Mesenchymal stem cell (in vitro differentiated cells and primary cell): ENCODE data around the gene NCOA7.

Experiments used
- DNase-seq: peaks from one replicate; pipeline ENCODE4 v3.0.0-alpha.2; 2013
- H2AFZ ChIP-seq: one replicate; pipeline ENCODE4 v1.6.1; 2013; ENCODE audit warnings: low read depth, mild to moderate bottlenecking, control low read depth, inconsistent platforms, low read length, moderate library complexity
- H2AK5ac ChIP-seq: 2 replicates; pipeline ENCODE4 v1.6.1; 2013; ENCODE audit warnings: low read length, moderate library complexity, mild to moderate bottlenecking, inconsistent platforms; ENCODE audit not compliant: severe bottlenecking
- H2BK120ac ChIP-seq: one replicate; pipeline ENCODE4 v1.6.1; 2013; ENCODE audit warnings: low read depth, mild to moderate bottlenecking, inconsistent platforms, low read length, moderate library complexity
- H2BK12ac ChIP-seq, 2 experiments: one replicate each; pipeline ENCODE4 v1.6.1; 2013; ENCODE audit warnings: inconsistent platforms in 2 of 2, low read length in 2 of 2, mild to moderate bottlenecking in 2 of 2, moderate library complexity in 2 of 2, control low read depth in 1 of 2
- H2BK15ac ChIP-seq: one replicate; pipeline ENCODE4 v1.6.1; 2013; ENCODE audit warnings: mild to moderate bottlenecking, low read depth, inconsistent platforms; ENCODE audit not compliant: poor library complexity, severe bottlenecking
- H2BK5ac ChIP-seq: 2 replicates; pipeline ENCODE4 v1.6.1; 2013; ENCODE audit warnings: low read depth, mild to moderate bottlenecking, low read length, control low read depth, inconsistent platforms; ENCODE audit not compliant: poor library complexity, severe bottlenecking
- H3K14ac ChIP-seq, 2 experiments: one replicate each; pipeline ENCODE4 v1.6.1; 2013; ENCODE audit warnings: inconsistent platforms in 2 of 2, low read length in 2 of 2, control low read depth in 1 of 2, mild to moderate bottlenecking in 1 of 2, moderate library complexity in 1 of 2
- H3K18ac ChIP-seq, 2 experiments: one replicate each; pipeline ENCODE4 v1.6.1; 2013; ENCODE audit warnings: inconsistent platforms in 2 of 2, low read length in 2 of 2, control low read depth in 1 of 2, low read depth in 1 of 2, mild to moderate bottlenecking in 1 of 2
- H3K23ac ChIP-seq, 2 experiments: one replicate each; pipeline ENCODE4 v1.6.1; 2013; ENCODE audit warnings: inconsistent platforms in 2 of 2, low read length in 2 of 2, mild to moderate bottlenecking in 2 of 2, moderate library complexity in 2 of 2, control low read depth in 1 of 2
- H3K27ac ChIP-seq: 2 replicates; pipeline ENCODE4 v1.5.1; 2013; ENCODE audit warnings: mild to moderate bottlenecking, moderate library complexity, low read length, control low read depth, inconsistent platforms; ENCODE audit not compliant: poor library complexity, severe bottlenecking
- H3K27me3 ChIP-seq, 2 experiments: 2 replicates each; pipeline versions ENCODE4 v1.6.1 to v1.7.0; 2013; ENCODE audit warnings: low read length in 2 of 2, mild to moderate bottlenecking in 2 of 2, moderate library complexity in 2 of 2, control low read depth in 1 of 2, inconsistent platforms in 1 of 2; ENCODE audit not compliant: control insufficient read depth in 1 of 2, insufficient read depth in 1 of 2
- H3K36me3 ChIP-seq, 2 experiments: 2 replicates each; pipeline versions ENCODE4 v1.6.1 to v1.7.0; 2013; ENCODE audit warnings: low read length in 2 of 2, control low read depth in 1 of 2, inconsistent platforms in 1 of 2, low read depth in 1 of 2, mild to moderate bottlenecking in 1 of 2; ENCODE audit not compliant: insufficient read depth in 2 of 2, control insufficient read depth in 1 of 2
- H3K4ac ChIP-seq, 2 experiments: one replicate each; pipeline ENCODE4 v1.6.1; 2013; ENCODE audit warnings: inconsistent platforms in 2 of 2, low read length in 2 of 2, mild to moderate bottlenecking in 2 of 2, moderate library complexity in 2 of 2, control low read depth in 1 of 2, low read depth in 1 of 2
- H3K4me1 ChIP-seq: 2 replicates; pipeline ENCODE4 v1.6.1; 2013; ENCODE audit warnings: low read depth, low read length, control low read depth; ENCODE audit not compliant: control insufficient read depth, insufficient read depth
- H3K4me2 ChIP-seq: 2 replicates; pipeline ENCODE4 v1.6.1; 2013; ENCODE audit warnings: low read length, mild to moderate bottlenecking, inconsistent platforms; ENCODE audit not compliant: poor library complexity, severe bottlenecking
- H3K4me3 ChIP-seq, 2 experiments: 2 replicates each; pipeline versions ENCODE4 v1.5.1 to v1.7.0; 2013; ENCODE audit warnings: low read length in 2 of 2, mild to moderate bottlenecking in 2 of 2, control low read depth in 1 of 2, low read depth in 1 of 2; ENCODE audit not compliant: insufficient read depth in 1 of 2
- H3K79me1 ChIP-seq: replicated peaks from 2 replicates; pipeline ENCODE4 v1.6.1; 2013; ENCODE audit warnings: mild to moderate bottlenecking, control low read depth, low read length, inconsistent platforms; ENCODE audit not compliant: poor library complexity, severe bottlenecking
- H3K9ac ChIP-seq: 2 replicates; pipeline ENCODE4 v1.7.0; 2013; ENCODE audit warnings: mild to moderate bottlenecking, low read length, moderate library complexity
- H3K9me3 ChIP-seq: 2 replicates; pipeline ENCODE4 v1.7.0; 2013; ENCODE audit warnings: mild to moderate bottlenecking, low read length; ENCODE audit not compliant: control insufficient read depth
- H4K8ac ChIP-seq: one replicate; pipeline ENCODE4 v1.6.1; 2013; ENCODE audit warnings: inconsistent platforms, mild to moderate bottlenecking, low read length, moderate library complexity
- H4K91ac ChIP-seq: one replicate; pipeline ENCODE4 v1.6.1; 2013; ENCODE audit warnings: mild to moderate bottlenecking, low read length, inconsistent platforms
- WGBS: methylation state at CpG from one replicate; pipeline ENCODE4 v1.1.7; 2013; ENCODE audit warnings: mixed read lengths; 5-methylcytosine and 5-hydroxymethylcytosine counted together

Gene NCOA7

DNA sequence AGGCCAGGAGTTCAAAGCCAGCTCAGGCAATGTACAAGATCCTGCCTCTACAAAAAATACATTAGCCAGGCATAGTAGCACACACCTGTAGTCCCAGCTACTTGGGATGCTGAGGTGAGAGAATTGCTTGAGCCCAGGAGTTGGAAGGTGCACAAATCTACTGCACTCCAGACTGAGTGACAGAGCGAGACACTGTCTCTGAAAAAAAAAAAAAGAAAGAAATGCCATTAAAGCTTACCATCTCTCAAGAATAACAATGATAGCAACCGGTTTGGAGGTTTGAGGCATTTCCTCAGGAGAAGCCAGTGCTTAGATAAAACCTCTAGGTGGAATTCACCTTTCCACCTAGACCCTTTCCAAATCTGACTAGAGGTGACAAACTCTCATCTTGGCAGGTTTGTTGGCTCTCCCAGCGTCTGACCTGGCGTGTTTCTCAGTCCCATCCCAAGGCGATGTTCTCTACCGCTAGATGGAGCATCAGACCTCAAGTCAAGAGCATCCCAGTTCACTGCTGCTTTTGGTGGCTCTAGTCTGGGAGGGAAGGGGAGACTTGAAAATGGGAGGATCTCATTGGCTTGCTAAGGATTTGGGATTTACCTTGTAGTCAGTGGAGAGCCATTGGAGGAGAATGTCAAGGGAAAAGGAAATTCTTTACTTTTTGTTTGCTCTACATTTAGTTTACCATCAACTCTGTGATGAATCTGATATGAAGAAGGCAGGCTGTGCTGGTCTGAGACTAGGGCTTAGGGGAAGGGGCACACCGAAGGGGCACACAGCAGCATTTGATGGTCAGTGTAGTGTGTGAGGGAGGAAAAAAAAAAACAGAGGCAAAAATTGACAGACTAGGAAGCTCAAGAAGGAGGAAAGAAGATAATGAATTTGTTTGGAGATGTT lies 67.9 kb downstream of the NCOA7 start:
- Histone ChIP-seq H2AK5ac (no peak overlapping the region), H3K4ac (no peak overlapping the region), H4K91ac (no peak overlapping the region), H2BK5ac (no peak overlapping the region), H3K27me3 (no peaks in the 10 kb centered on the region), H3K79me1 (no peaks in the 10 kb centered on the region), H3K4me3 (no peak overlapping the region), H3K9me3 (no peaks in the 10 kb centered on the region), H3K9ac (no peak overlapping the region), H3K4me2 (no peak overlapping the region), H3K4me1 (no peaks in the 10 kb centered on the region), H3K18ac (no peak overlapping the region), H3K14ac (no peak overlapping the region), H3K27ac (no peak overlapping the region), H2BK15ac (no peak overlapping the region), H2BK120ac (no peak overlapping the region), H2AFZ (no peak overlapping the region), H3K23ac (no peak overlapping the region), H4K8ac (no peak overlapping the region), H3K36me3 (peaks cover 0 to 5% of the 10 kb centered on the region in 2 experiments), H2BK12ac (no peak overlapping the region)
- 18% methylated on average over 6 of the region's 7 CpGs for WGBS
- DNase-seq: peak; percentile 83

DNA sequence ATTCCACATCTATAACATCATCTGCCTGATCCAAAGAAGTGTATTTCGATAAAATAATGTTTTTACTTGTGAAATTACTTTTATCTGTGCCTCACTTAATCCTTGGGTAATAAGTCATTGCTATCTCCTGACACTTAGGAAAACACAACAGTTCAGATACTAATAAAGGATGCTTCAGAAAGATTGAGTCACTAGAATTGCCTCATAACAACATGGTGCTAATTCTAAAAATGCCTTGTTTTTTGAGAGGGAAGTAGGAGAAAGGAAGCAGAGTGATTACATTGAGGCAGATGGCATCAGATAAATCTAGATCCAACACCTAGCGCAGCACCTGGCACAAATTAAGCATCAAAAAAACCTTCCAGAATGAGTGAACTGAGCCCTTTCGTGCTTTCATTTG lies 69.0 kb downstream of the NCOA7 start:
- H3K36me3 ChIP-seq: peaks cover 0 to 5% of the 10 kb centered on the region in 2 experiments
- WGBS: no CpG with 5 or more reads among the region's 3 CpGs
- no peaks in the 10 kb centered on the region for H3K9me3 ChIP-seq
- DNase-seq: peak; percentile 62
- H3K27me3 ChIP-seq: no peaks in the 10 kb centered on the region
- no peak overlapping the region for H4K8ac ChIP-seq
- no peak overlapping the region for H2BK15ac ChIP-seq
- H3K27ac ChIP-seq: no peak overlapping the region
- H3K4me2 ChIP-seq: no peak overlapping the region
- no peak overlapping the region for H2AFZ ChIP-seq
- no peak overlapping the region for H3K14ac ChIP-seq
- peak overlapping the region; percentile 49 for H3K9ac ChIP-seq
- H3K18ac ChIP-seq: no peak overlapping the region
- no peak overlapping the region for H3K23ac ChIP-seq
- no peak overlapping the region for H3K4me3 ChIP-seq
- no peak overlapping the region for H3K4ac ChIP-seq
- H2BK120ac ChIP-seq: no peak overlapping the region
- H3K4me1 ChIP-seq: no peaks in the 10 kb centered on the region
- no peak overlapping the region for H2AK5ac ChIP-seq
- H2BK5ac ChIP-seq: no peak overlapping the region
- no peak overlapping the region for H4K91ac ChIP-seq
- no peaks in the 10 kb centered on the region for H3K79me1 ChIP-seq
- H2BK12ac ChIP-seq: no peak overlapping the region

DNA sequence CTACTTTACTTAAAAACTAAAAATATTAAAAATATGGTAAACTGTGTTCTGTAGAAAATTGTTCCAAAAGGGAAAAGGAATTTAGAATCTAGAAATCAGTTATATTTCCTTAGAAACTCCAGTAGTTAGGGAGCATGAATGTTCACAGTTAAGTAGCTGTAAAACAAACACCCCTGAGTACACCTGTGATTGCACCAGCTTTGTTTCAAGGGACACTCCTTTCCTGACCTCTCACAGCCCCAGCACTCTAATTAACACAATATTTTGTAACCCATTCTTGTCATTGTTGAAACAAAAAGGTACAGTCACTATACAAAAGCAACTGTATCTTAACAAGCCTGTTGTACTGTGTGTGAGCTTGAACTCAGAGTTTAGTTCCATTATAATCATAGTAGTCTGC lies 72.3 kb downstream of the NCOA7 start:
- no peak overlapping the region for H2BK15ac ChIP-seq
- H4K8ac ChIP-seq: no peak overlapping the region
- no peak overlapping the region for H2BK120ac ChIP-seq
- no peak overlapping the region for H4K91ac ChIP-seq
- no peaks in the 10 kb centered on the region for H3K79me1 ChIP-seq
- DNase-seq: no peak
- no peak overlapping the region for H3K4me2 ChIP-seq
- no peak overlapping the region for H3K4ac ChIP-seq
- H3K27me3 ChIP-seq: no peaks in the 10 kb centered on the region
- H3K23ac ChIP-seq: no peak overlapping the region
- H3K9ac ChIP-seq: no peak overlapping the region
- no peak overlapping the region for H2BK5ac ChIP-seq
- H3K36me3 ChIP-seq: no peaks in the 10 kb centered on the region
- H3K27ac ChIP-seq: no peak overlapping the region
- H2AK5ac ChIP-seq: no peak overlapping the region
- H3K9me3 ChIP-seq: no peaks in the 10 kb centered on the region
- H2AFZ ChIP-seq: no peak overlapping the region
- H3K14ac ChIP-seq: no peak overlapping the region
- no peak overlapping the region for H3K18ac ChIP-seq
- H3K4me1 ChIP-seq: peaks cover 2% of the 10 kb centered on the region
- H3K4me3 ChIP-seq: no peak overlapping the region
- H2BK12ac ChIP-seq: no peak overlapping the region

DNA sequence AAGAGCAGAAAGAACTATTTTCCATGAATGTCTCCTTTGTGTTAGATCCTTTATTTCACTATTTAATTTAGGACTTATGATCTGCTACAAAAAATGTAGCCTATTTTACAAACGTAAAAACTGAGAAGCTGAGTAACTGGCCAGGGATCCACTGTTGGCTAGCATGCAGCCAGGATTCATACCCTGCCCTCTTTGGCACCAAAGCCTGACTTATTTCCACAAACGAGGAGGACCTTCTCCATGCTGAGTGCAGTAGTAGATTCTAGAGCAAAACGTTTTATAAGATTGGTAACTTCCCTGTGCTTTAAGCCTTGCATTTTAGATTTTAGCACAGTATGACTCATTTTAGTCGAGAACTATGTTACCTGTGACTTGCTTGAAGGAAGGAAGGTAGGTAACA lies 74.3 kb downstream of the NCOA7 start:
- H3K79me1 ChIP-seq: peaks cover 5% of the 10 kb centered on the region
- H3K9ac ChIP-seq: peak overlapping the region; percentile 52
- H3K4me3 ChIP-seq: no peak overlapping the region
- no peak overlapping the region for H2BK5ac ChIP-seq
- 80% methylated on average over 3 of the region's 4 CpGs for whole genome bisulfite sequencing
- no peaks in the 10 kb centered on the region for H3K27me3 ChIP-seq
- H2BK12ac ChIP-seq: no peak overlapping the region
- H3K27ac ChIP-seq: no peak overlapping the region
- H3K4me1 ChIP-seq: peaks cover 2% of the 10 kb centered on the region
- H3K18ac ChIP-seq: no peak overlapping the region
- H4K91ac ChIP-seq: no peak overlapping the region
- H2BK120ac ChIP-seq: no peak overlapping the region
- H3K23ac ChIP-seq: no peak overlapping the region
- no peaks in the 10 kb centered on the region for H3K36me3 ChIP-seq
- no peak overlapping the region for H3K14ac ChIP-seq
- DNase-seq: no peak
- no peak overlapping the region for H2AFZ ChIP-seq
- H2BK15ac ChIP-seq: no peak overlapping the region
- H4K8ac ChIP-seq: no peak overlapping the region
- no peak overlapping the region for H3K4me2 ChIP-seq
- no peak overlapping the region for H2AK5ac ChIP-seq
- H3K4ac ChIP-seq: no peak overlapping the region
- no peaks in the 10 kb centered on the region for H3K9me3 ChIP-seq
